Astrocyte of the spinal cord (primary cell): Measurements from ENCODE around the gene TPD52L1.

Experiments
- DNase-seq: peaks from one replicate; pipeline ENCODE4 v3.0.0; 2011; ENCODE audit warnings: low read depth, low spot score
- H3K4me3 ChIP-seq: 2 replicates; pipeline ENCODE4 v1.5.1; 2011; ENCODE audit warnings: low read depth, mild to moderate bottlenecking, low read length, moderate library complexity
- CTCF ChIP-seq: IDR thresholded peaks from 2 replicates; pipeline ENCODE4 v1.5.1; 2012; ENCODE audit warnings: low read depth, mild to moderate bottlenecking, low read length, inconsistent platforms
- in situ Hi-C: cut with HindIII; loops from 2 replicates; pipeline ENCODE4 v1.10.0; 2017; ENCODE audit warnings: low sequenced_read_pairs

TPD52L1 gene

GRCh38 chr6:125208625-125209249 is 55.2 kb downstream of the TPD52L1 start:
- in situ Hi-C loops: no loop called here
- no peak for TF ChIP-seq CTCF
- DNase-seq: no peak
- no peak overlapping the region for H3K4me3 ChIP-seq

- no peak overlapping the region for H3K4me3 ChIP-seq
- DNase-seq: no peak
- TF ChIP-seq CTCF: no peak
- in situ Hi-C loops: no loop called here
Observed at GRCh38 chr6:125210667-125211066, 57.1 kb downstream of the TPD52L1 start.

- in situ Hi-C loops: no loop called here
- TF ChIP-seq CTCF: no peak
- DNase-seq: no peak
- no peak overlapping the region for H3K4me3 ChIP-seq
Observed at GRCh38 chr6:125211352-125211751, 57.8 kb downstream of the TPD52L1 start.

GRCh38 chr6:125212377-125212776 is 58.8 kb downstream of the TPD52L1 start:
- no peak overlapping the region for H3K4me3 ChIP-seq
- in situ Hi-C loops: no loop called here
- DNase-seq: no peak
- no peak for TF ChIP-seq CTCF

GRCh38 chr6:125213939-125214338 is 60.4 kb downstream of the TPD52L1 start:
- DNase-seq: no peak
- H3K4me3 ChIP-seq: no peak overlapping the region
- in situ Hi-C loops: no loop called here
- TF ChIP-seq CTCF: no peak

- no peak for TF ChIP-seq CTCF
- in situ Hi-C loops: no loop called here
- DNase-seq: no peak
- H3K4me3 ChIP-seq: no peak overlapping the region
Observed at GRCh38 chr6:125215252-125215819, 61.8 kb downstream of the TPD52L1 start.
